Posterior vena cava (tissue), 2 donors: Measurements from ENCODE around the gene IL13RA1. TPM values are rescaled to one million over a fixed set of nuclear protein-coding genes. Genes with fewer than 3 reads are reported as not detected.
"Not testable (repeated sequence)": the region's sequence is repeated elsewhere in the genome, so short reads cannot be mapped to it uniquely, and the experiment has no call there.

Experiments used
- DNase-seq: peaks from one replicate; pipeline ENCODE4 v3.0.0-alpha.2; 2020; ENCODE audit warnings: low spot score
- intact Hi-C, 2 donors: fragments of 100-400 bp; cut with DNase I; formaldehyde crosslinking; loops; one replicate each; pipeline versions ENCODE4 v1.14.1 to v1.14.2; 2022 to 2023
- total RNA-seq, 2 donors: library from RNA; stranded (reverse); fragmentation: NEBNext Ultra II Directional; extraction: Animal tissue kit (Norgen Biotek cat#: 25700); gene quantifications; one replicate each; pipeline ENCODE4 v1.2.1, GENCODE V29; 2021
- donor health status: DM: yes; HTN: yes; CAD: no.
- donor health status: DM: yes; HTN: yes; CAD: no.

The IL13RA1 gene
- total RNA-seq, 2 donors from 2014 or later, result 54.1 to 79.0 TPM

GRCh38 chrX:118763489-118763888 is 36.1 kb downstream of the IL13RA1 start:
- intact Hi-C loops, result no loop called here

DNA sequence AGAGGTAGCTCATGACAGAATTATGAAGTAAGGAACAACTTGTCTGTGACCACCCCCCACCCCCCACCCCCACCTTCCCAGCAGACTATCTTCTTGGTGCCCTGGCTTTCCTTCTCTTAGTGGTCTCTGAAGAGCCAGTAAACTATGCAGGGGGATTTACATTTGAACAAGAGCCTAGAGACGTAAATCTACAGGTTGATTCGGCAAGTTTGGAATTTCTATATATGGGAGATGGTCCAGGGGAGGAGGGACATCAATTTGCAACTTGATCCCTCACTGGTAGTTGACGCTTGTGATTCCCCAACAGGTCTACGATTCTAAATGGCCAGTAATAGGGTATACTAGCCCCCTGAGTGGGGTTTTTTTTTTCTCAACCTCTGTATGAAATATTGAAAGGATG is 36.7 kb downstream of the IL13RA1 start:
- DNase-seq, result no peak
- intact Hi-C loops, result no loop called here

More at GRCh38 chrX:118763489-118763888, 36.1 kb downstream of the IL13RA1 start:
- DNase-seq, result no peak

GRCh38 chrX:118770133-118770760 is 42.8 kb downstream of the IL13RA1 start:
- no peak for DNase-seq
- intact Hi-C loops, result no loop called here

- intact Hi-C loops, result no loop called here
- DNase-seq, result no peak
These were observed 44.6 kb downstream of the IL13RA1 start for GRCh38 chrX:118772051-118772450.

GRCh38 chrX:118773782-118774181 is 46.4 kb downstream of the IL13RA1 start:
- intact Hi-C loops, result no loop called here
- DNase-seq, result no peak

GRCh38 chrX:118779581-118779980 is 52.2 kb downstream of the IL13RA1 start:
- intact Hi-C loops, result no loop called here

DNA sequence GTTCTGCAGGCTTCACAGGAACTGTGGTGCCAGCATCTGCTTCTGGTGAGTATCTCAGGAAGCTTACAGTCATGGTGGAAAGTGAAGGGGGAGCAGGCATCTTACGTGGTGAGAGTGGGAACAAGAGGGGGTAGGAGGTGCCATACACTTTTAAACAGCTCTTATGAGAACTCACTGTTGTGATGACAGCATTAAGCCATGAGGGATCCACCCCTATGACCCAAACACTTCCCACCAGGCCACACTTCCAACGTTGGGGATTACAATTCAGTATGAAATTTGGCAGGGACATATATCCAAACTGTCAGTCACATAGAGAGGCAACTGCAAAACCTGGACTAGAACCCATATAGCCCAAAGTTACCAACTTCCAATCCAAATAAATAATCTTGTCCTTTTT is 53.1 kb downstream of the IL13RA1 start:
- DNase-seq, result no peak
- intact Hi-C loops, result no loop called here

More at GRCh38 chrX:118779581-118779980, 52.2 kb downstream of the IL13RA1 start:
- no peak for DNase-seq

- no peak for DNase-seq
- intact Hi-C loops, result no loop called here
These were observed 53.5 kb downstream of the IL13RA1 start for GRCh38 chrX:118780911-118781310.

- intact Hi-C loops, result no loop called here
- DNase-seq, result no peak
These were observed 68.3 kb downstream of the IL13RA1 start for GRCh38 chrX:118795528-118796280.

DNA sequence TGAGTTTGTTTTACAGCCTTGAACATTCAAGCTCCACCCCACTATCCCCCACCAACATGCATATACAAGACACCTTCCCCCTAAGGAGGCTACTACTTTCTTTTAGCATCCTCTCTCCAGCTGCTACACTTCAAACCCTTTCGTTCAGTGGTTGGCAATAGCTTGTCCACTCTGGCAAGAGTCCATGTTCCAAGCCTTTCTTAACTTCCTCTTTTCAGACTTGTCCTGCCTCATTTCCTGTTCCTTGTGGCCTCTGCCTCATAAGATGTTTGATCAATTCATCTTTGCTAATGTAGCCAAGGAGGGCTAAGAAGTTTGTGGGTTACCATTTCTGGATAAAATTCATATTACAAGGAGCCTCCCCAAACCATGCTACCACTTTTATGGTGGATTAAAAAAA is 75.5 kb downstream of the IL13RA1 start:
- no peak for DNase-seq
- intact Hi-C loops, result loop anchor here in 1 of 2 donors (10.0 kb wide), 1 partner anchor 158 kb away; no protein-coding TSS in a partner anchor

GRCh38 chrX:118807151-118808017 is 80.0 kb downstream of the IL13RA1 start:
- intact Hi-C loops, result loop anchor here in 1 of 2 donors (10.0 kb wide), 1 partner anchor 163 kb away; no protein-coding TSS in a partner anchor
- no peak for DNase-seq

GRCh38 chrX:118817257-118817656 is 89.9 kb downstream of the IL13RA1 start:
- intact Hi-C loops, DNase-seq: not testable (repeated sequence)

GRCh38 chrX:118823263-118824172 is 96.1 kb downstream of the IL13RA1 start, which contains the start of gene ZCCHC12:
Gene ZCCHC12, plus strand, starts transcription at chrX:118823824. Its CDS starts 1,421 bp downstream, at chrX:118825245.
- intact Hi-C loops, result no loop called here
- DNase-seq, result no peak

DNA sequence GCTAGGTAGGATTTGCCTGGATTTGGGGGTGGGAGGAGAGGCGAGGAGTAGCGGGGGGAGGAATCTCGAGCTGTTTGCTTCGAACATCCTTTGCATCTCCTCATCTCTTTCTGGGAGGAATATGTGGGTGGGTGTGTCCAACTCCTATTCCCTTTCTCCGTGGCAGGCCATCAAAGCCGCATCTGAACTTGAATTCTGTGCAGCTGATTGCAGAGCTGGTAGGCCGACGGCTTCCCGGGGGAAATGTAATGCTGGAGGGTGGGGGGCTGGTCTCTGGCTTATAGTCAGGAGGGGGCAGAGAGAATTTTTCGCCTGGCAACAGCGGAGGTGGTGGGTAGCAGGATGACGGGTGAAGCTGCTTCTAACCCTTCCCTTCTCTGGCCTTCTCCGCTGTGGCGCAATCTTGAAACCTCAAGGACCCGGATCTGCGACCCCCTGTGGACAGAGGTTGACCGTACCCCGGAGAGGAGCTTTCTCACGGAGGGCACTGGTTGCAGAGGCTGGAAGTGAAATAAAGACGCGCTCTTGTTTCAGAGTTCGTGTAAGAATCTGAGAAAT is 96.8 kb downstream of the IL13RA1 start:
- no peak for DNase-seq
- intact Hi-C loops, result no loop called here

GRCh38 chrX:118825227-118825626 is 97.8 kb downstream of the IL13RA1 start:
- DNase-seq, result no peak
- intact Hi-C loops, result no loop called here

DNA sequence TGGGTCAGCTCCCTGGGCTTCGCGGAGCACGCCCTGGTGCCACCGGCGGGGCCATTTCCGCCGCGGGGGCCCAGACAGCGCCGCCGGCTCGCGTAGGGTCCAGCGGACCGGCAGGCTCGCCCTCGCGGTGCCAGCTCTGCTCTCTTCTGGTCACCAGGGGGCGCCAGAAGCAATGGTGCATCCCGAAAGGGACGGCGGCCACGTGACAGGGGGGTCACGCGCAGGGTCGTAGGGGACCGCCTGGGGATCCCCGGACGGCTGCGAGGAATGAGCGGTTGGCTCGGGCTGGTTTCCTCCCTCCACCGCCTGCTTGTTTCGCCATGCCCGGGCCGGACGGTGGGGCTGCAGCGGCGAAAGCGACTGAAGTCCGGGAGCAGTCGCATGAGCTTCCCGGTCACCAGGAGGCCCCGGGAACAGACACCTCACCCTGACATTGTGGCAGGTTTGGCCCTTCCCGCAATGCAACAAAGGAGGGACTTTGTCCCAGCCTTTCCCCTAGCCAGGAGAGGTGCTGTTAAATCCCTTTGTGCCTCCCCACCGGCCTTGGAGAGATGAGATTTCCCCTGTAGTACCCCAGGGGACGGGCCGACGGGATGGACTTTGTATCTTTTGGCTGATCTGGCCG is 112.0 kb downstream of the IL13RA1 start:
- intact Hi-C loops, result no loop called here
- DNase-seq, result peak; percentile 94
